ENCODE measurements around the gene PSMD12.

The PSMD12 gene

DNA sequence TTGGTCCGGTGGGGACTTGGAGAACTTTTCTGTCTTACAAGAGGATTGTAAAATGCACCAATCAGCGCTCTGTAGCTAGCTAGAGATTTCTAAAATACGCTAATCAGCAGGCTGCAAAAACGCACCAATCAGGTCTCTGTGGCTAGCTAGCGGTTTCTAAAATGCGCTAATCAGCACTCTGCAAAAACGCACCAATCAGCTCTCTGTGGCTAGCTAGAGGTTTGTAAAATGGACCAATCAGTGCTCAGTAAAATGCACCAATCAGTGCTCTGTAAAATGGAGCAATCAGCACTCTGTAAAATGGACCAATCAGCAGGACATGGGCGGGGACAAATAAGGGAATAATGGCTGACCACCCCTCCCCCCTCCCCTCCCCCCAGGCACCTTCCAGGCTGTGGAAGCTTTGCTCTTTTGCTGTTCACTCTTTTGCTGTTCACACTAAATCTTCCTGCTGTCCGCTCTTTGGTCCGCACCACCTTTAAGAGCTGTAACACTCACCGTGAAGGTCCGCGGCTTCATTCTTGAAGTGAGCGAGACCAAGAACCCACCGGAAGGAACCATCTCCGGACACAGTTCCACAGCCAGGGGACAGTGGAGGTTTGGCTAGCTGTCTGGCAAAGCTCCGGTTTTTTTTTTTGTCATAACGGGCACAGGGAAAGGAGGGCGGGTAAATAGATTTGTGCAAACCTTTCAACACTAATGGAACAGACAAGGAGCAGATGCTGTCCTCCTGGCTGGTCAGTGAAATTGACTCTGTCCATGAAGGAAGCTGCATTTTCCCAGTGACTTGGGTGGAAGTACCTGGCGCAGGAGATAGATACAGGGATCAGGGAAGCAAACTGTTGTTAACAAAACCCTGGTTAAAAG lies 19.0 kb upstream of the PSMD12 start:
- no peak for DNase-seq

- DNase-seq, result no peak
These were observed 15.5 kb upstream of the PSMD12 start for GRCh38 chr17:67381929-67382257.

GRCh38 chr17:67379251-67379630 lies 12.9 kb upstream of the PSMD12 start:
- no peak for DNase-seq

- peak; percentile 88 for DNase-seq
These were observed 12.3 kb upstream of the PSMD12 start for GRCh38 chr17:67378454-67379250.

- peak; percentile 75 to 78 for DNase-seq
These were observed 11.4 kb upstream of the PSMD12 start for GRCh38 chr17:67377488-67378453.

DNA sequence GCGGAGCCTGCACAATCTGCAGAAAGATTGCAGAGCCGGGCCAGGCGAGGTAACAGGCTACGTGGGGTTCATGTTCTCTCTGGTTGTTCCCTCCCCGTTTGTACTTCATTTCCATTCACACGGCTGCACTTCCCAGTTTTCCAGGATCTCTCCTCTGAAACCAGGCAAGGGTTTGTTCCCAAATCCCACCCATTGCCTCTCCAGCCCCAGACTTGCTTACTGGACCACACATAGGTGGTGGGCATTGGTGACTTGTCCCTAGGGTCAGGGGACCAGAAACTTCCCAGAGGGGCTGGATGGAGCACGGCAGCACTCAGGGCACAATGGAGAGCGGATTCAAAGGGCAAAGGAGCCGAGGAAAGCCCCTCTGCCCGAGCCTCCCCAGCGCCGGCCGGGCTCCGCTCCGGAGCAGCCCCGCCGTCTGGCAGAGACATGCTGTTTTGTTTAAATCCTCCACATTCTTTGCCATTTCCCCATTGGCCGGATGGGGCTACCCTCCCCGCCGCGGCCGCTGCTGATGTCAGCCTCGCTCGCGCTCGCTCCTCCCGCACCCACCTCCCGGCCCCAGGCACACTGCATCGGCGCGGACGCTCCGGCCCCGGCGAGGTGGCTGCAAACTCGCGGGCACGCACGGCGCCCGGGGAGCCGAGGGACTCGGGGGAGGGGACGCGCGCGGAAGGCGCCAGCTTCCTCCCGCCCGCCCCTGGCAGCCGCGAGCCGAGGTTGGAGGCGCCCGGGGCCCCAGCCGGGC lies 10.5 kb upstream of the PSMD12 start, which contains the start of gene PITPNC1:
Gene PITPNC1 (plus strand): TSS at position 545 of the 751 bp plus-strand sequence.
- peak; percentile 89 to 93 for DNase-seq

GRCh38 chr17:67376415-67376736 lies 10.0 kb upstream of the PSMD12 start:
- DNase-seq, result no peak

DNA sequence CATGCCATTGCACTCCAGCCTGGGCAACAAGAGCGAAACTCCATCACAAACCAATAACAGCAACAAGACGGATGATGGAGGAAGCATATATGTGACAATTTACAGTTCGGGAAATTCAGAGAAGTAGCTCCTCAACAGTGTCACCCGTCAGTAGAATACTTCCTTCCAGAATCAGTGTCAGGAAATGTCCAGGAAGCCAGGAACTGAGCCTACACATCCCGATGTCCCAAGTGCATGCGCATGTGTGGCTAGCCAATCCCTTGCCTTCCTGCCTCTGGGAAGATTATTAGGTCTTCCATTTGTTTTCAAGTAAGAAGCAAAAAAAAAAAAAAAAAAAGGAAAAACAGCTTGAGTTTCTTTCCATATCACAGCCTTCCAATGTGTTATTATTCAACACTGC lies 9.3 kb upstream of the PSMD12 start:
- DNase-seq, result no peak

GRCh38 chr17:67375054-67375427 lies 8.7 kb upstream of the PSMD12 start:
- no peak for DNase-seq

DNA sequence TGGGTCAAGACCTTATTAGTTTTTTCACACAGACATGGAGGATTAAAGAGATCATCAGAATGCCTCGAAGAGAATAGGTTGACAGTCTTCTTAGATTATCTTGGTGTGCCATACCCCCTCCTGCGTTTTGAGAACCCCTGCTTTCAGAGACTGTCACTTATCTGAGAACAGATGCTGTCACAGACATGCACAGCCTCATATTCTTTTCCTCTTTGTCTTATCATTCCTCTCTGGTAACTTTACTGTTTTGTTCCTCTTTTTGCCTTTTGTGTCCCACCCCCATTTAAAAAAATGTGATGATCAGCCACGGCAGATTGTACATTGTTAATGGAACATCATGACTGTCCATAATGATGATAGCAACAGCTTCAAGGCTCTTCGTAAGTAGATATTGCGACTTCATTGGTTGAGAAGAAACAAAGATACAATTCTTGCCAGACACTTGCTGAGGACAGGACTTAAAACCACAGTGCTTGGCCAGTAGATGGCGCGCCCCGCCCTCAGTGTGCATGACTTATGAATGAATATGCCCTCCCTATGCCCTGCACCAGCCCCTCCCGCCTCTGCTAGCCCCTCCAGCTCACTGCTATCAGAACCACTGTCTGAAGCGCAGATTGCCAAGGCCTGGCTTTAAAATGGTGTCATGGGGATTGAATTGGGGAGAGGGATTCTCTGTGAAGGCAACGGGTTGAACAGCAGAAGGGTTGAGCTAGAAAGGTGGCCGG lies 8.1 kb upstream of the PSMD12 start:
- peak; percentile 88 to 92 for DNase-seq

- DNase-seq, result no peak
These were observed 6.4 kb upstream of the PSMD12 start for GRCh38 chr17:67372751-67373150.

DNA sequence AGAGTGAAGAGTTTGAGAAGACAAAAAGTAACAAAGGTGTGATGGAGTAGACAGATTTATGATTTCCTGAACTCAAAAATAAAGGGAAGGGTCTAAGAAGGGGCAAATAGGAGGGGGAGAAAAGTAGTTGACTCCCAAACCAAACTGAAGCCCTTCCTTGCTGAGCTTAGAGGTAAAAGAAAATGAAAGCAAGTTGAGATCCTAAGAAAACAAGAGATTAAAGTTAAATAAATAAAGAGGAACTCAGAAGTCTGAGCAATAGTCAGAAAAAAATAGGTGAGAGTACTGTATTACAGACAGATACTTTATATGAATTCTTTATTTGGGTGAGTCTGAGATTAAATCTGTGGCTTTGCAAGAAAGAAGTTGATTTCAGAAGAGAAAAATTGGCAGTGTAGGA lies 3.3 kb upstream of the PSMD12 start:
- DNase-seq, result no peak

- peak; percentile 59 to 66 for DNase-seq
These were observed 612 bp downstream of the PSMD12 start for GRCh38 chr17:67365738-67366192.

GRCh38 chr17:67364847-67365737 lies 1.3 kb downstream of the PSMD12 start:
- DNase-seq, result no peak

- DNase-seq, result no peak
These were observed 4.2 kb downstream of the PSMD12 start for GRCh38 chr17:67362173-67362572.

- DNase-seq, result no peak
These were observed 5.5 kb downstream of the PSMD12 start for GRCh38 chr17:67360880-67361279.

- DNase-seq, result peak in 1 of 2 experiments; percentile 50
These were observed 6.2 kb downstream of the PSMD12 start for GRCh38 chr17:67359960-67360791.

- no peak for DNase-seq
These were observed 7.8 kb downstream of the PSMD12 start for GRCh38 chr17:67358612-67359011.

DNA sequence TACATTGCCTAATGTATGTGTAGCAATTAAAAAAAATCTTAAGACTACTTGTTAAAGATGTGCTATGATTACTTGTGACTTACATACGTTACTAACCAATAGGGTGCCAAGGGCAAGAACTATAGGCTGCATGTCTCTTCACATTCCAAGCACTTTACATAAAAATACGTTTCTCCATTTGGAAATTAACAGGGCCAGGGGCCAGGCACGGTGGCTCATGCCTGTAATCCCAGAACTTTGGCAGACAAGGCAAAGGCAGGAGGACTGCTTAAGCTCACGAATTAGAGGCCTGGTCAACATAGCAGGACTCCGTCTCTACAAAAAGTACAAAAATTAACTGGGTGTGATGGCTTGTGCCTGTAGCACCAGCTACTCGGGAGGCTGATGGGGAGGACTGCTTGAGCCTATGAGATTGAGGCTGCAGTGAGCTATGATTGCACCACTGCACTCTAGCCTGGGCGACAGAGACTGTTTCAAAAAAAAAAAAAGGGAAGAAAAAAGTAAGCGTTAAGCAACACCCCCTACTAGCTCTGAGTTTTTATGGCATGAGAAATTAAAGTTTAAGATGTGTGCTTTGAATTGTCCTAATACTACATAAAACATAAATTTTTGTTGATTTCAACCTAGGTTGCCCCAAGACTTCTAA lies 12.3 kb downstream of the PSMD12 start:
- DNase-seq, result no peak
